H1 (cell line): ENCODE measurements around the gene FAM167B. TPM values are rescaled to one million over a fixed set of nuclear protein-coding genes. Genes with fewer than 3 reads are reported as not detected.

Experiments used
- CHD2 ChIP-seq: IDR thresholded peaks from 2 replicates; pipeline ENCODE4 v1.6.1; 2012; ENCODE audit warnings: low read length, improper control_type of control experiment
- polyA plus RNA-seq, 7 experiments: library from polyadenylated mRNA; depleted of rRNA in 3 of 7; stranded (reverse) in 5 of 7; unstranded in 2 of 7; fragments of >200 nt in 5 of 7; fragments of 200-250 nt in 2 of 7; gene quantifications; 1 replicate in 5 of 7; 2 replicates in 1 of 7; 4 replicates in 1 of 7; pipeline versions ENCODE4 v1.2.1 to v1.2.3, GENCODE V29; 2011 to 2013; ENCODE audit warnings: missing spikeins in 2 of 7, mixed read lengths in 2 of 7
- total RNA-seq: library from RNA; stranded (reverse); fragmentation: NEBNext Ultra II Directional; extraction: Animal tissue kit (Norgen Biotek cat#: 25700); gene quantifications from 2 replicates; pipeline ENCODE4 v1.2.1, GENCODE V29; 2021

Gene FAM167B
- total and polyA plus RNA-seq, 2 of the 8 experiments (the other 6 are each of a cell fraction or from before 2014, with no cell fraction given), result 2.8 to 3.9 TPM

DNA sequence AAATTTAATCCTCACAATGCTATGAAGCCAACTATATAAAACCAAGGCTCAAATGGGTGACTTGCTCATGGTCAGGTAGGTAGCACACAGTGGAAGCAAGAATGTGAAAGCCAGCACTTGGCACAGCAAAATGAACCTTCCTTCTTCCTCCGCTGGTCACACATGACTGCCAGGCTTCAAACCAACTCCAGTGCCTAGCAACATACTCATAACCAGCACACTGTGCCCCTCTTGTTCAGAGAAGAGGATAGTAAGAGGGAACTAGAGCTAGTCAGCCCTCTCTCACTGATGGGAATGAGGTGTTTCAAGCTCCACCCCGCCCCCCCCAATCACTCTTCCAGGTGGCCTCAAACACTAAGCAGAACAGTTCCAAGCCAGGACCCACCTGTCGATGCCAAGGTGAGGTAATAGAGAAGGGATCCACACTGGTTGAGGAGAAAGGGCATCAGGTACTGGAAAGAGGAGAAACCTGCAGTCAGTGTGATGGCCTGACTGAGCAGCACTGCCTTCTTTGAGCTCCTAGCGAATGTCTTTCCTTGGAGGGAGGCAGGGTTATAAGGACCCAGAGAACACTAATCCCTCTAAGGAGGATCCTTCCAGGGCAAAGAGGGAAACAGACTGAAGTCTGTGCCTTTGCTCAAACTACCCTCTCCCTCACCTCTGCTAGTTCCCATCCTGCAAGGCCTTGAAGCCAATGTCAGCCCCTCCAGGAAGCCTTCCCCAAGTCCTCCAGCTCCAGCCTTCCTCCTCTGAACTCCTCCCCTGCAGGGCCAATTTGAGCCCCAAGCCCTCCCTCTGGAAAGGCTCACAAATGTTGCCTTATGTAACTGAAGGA, 26.1 kb upstream of the FAM167B start (continued):
- no peak for TF ChIP-seq CHD2
